Stimulated activated CD4-positive, alpha-beta T cell treated with anti-CD3 and anti-CD28 coated beads, Interleukin-15, amount 100 ng/mL, for 48 hours (primary cell): ENCODE measurements around the gene TAPBP.

Source experiments
- DNase-seq, 2 donors: peaks; one replicate each; pipeline ENCODE4 v3.0.0-alpha.2; 2020; ENCODE audit warnings: low read depth in 2 of 2

TAPBP gene

GRCh38 chr6:33320315-33321181 lies 6.7 kb upstream of the TAPBP start:
- no peak for DNase-seq

- no peak for DNase-seq
Observed at GRCh38 chr6:33319939-33320314, 6.0 kb upstream of the TAPBP start.

DNA sequence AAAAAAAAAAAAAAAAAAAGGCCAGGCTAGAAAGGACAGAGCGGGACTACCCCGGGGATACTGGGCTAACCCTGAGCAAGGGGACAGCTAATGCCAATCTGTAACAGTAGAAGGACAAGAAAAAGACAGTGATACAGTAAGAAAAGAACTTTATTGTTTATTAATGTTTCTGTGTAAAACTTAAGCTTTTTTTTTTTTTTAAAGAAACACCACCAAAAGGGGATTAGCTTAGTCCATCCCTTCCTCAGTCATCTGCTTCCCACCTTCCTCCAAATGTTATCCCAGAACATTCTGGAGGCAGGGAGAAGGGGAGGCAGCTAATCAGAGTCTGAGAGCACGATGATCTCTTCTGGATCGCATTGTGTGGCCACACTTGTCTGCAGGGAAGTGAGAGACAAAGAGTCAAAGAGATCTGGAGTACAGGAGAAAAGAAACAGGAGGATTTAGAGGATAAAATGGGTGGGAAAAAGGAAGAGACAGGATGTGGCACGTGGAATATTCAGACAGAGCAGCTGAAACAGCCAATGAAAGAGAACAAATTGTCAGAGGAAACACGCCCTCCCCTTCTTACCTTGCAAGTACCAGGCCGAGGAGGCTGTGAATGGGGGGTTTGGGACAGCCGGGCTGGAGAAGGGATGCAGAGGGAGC lies 4.7 kb upstream of the TAPBP start:
- DNase-seq: no peak

DNA sequence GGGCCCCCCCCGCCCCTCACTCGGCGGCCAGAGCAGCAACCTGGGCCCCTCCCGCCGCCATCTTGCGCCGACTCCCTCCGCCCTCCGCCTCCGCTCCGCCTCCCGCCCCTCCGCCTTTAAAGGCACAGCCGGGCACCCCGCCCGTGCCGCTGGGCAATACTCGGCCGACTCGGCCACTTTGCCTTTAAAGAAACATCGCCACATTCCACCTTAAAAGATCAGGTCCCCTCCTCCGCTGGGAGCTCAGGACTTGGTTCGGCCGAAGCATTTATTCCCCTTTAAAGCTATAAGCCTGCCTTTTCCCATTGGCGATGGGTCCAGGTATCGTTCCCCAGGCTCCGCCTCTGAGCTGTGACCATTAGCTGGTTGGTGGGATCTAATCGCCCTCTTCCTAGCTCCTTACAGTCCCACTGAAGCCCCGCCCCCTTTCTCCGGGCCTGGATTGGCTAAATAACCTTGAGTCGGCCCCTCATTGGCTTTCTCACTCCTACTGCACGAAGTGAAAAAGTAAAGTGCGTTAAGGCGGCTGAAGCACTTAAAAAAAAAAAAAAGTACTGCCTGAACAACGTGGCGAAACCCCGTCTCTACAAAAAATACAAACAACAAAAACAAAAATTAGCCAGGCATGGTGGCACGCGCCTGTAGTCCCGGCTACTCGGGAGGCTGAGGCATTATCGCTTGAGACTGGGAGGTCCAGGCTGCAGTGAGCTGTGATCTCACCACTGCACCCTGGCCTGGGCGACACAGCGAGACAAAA lies 4.0 kb upstream of the TAPBP start, which contains the start of gene ZBTB22:
Gene ZBTB22, minus strand, starts transcription at position 76 of the 757 bp plus-strand sequence. CDS start 828 bp downstream, outside the sequence.
- DNase-seq: peak; percentile 92 to 96

DNA sequence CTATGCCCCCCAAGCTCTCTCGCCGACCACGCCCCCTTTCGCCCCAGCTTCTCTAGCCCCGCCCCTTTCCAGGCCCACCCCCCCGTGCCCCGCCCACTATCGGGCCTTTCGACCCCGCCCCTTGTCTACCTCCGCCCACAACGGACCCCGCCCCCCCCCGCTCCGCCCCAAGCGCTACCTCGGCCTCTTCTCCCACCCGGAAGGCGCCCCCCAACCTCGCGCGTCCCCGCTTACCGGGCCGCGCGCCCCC lies 3.5 kb upstream of the TAPBP start:
- no peak for DNase-seq

DNA sequence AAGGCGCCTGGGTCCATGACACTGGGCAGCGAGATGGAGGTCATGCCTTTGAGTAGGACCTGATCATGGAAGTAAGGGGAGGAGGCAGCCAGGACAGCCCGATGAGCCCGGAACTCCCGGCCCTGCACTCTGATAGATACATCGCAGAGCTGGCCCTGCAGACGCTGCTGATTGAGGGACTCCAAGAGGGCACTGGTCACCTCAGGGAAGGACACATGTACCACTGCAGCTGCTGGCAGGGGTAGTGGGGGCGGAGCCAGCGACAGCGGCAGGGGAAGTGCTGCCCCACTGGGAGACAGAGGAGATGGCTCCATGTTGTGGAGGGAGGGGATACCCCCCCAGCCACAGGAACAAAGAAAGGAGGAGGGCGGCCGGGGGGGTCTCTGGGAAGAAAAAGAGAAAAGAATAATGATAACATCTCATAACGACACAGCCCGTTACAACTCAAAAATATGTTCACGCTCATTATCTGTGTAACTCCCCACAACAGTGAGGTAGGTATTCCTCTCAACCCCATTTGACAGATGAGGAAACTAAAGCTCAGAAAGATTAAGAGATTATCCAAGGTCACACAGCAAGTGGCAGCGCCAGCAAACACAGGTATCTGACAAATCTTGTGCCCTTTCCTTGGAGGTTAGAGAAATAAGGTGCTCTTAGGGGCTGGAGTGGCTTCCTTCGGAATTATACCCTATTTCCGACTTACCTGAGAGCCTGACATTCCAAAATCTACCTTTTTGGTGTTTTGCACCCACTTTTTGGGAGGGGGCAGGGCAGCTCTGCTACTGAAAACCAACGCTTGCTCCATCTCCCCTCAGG lies 2.9 kb upstream of the TAPBP start:
- no peak for DNase-seq

- DNase-seq: no peak
Observed at GRCh38 chr6:33315793-33316602, 2.1 kb upstream of the TAPBP start.

- DNase-seq: no peak
Observed at GRCh38 chr6:33314943-33315792, 1.3 kb upstream of the TAPBP start.

DNA sequence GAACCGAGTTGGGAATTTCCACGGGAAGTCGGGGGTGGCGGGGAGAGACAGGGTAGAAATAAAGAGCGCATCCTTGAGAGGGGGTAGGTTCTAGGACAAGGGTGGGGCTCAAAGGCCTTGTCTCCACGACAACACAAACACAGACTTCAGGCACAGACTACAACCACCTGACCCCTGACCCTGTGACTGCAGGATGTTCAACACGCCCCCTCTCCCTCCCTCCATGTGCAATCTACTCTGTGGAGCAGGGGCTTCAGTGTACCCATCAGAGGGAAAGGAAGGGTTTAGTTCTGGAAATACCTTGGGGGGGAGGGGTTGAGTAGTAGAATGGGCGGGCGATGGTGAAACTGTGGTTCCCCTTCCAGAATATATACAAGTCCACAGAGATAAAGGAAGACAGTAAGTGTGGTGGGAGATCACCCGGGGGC lies 651 bp upstream of the TAPBP start:
- peak in 1 of 2 donors; percentile 46 for DNase-seq

DNA sequence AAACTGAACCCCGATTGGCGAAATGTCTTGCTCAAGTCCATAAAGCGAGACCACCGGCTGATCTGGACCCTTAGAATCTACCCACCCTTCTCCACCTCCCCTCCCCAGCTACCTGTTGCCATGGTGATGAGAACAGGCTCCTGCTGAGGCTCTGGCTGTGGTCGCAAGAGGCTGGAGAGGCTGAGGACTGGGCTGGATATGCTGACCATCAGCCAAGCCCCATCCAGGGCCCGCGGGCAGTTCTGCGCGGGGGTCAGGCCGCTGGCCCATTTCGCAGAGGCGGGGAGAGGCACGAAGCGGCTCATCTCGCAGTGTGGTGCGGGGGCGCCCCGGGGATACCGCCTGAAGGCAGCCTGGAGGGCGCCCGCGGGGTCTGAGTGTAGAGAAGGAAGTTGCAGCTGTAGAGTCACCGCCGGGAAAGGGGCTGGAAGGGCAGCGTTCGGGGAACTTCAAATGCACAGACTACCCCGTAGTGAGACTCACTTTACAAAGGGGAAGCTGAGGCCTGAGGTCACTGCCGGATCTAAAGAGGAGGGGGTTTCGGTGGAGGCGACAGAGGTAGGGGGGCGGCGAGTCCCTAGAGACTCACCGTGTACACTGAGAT lies 671 bp downstream of the TAPBP start:
- no peak for DNase-seq

GRCh38 chr6:33312361-33313104 lies 1.3 kb downstream of the TAPBP start:
- peak; percentile 63 to 77 for DNase-seq

GRCh38 chr6:33306356-33306755 lies 7.5 kb downstream of the TAPBP start:
- DNase-seq: no peak

- DNase-seq: no peak
Observed at GRCh38 chr6:33305052-33305451, 8.8 kb downstream of the TAPBP start.

GRCh38 chr6:33304216-33304615 lies 9.7 kb downstream of the TAPBP start:
- no peak for DNase-seq

DNA sequence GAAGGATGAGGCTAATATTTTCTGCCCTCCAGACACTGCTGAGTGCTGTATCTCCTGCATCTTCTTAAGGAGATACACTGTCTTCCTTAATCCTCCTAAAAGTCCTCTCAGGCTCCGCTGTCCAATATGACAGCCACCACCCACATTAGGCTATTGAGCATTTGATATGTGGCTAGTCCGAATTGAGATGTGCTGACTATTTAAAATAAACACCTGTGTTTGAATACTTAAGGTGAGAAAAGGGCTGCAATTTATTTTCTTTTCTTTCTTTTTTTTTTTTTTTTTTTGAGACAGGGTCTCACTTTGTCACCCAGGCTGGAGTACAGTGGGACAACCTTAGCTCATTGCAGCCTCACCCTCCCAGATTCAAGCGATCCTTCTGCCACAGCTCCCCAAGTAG lies 12.0 kb downstream of the TAPBP start:
- DNase-seq: no peak

- DNase-seq: peak; percentile 91 to 92
Observed at GRCh38 chr6:33299237-33299944, 14.5 kb downstream of the TAPBP start.

GRCh38 chr6:33298773-33299236 lies 15.1 kb downstream of the TAPBP start, which contains the start of gene RGL2:
TSS of gene RGL2 (minus strand) at chr6:33298942. CDS start at chr6:33298610, 332 bp downstream.
- no peak for DNase-seq
